IMR-90 (cell line): Measurements from ENCODE around the gene DDC. TPM values are rescaled to one million over a fixed set of nuclear protein-coding genes. Genes with fewer than 3 reads are reported as not detected.

Source experiments
- ATAC-seq: fragments of 200-7000 bp; cut with Tn5 transposase; 2 replicates; pipeline ENCODE4 v1.9.1; 2020; ENCODE audit warnings: low read depth, mild to moderate bottlenecking, moderate library complexity
- BruUV-seq: library from RNA; stranded (reverse); fragments of 400-500 nt; replicated peaks from 2 replicates; lab custom pipeline; 2021; lab: Mats Ljungman, UMichigan
- CTCF ChIA-PET: fragments of 300-600 bp; formaldehyde crosslinking; extraction: SDS; loops from one replicate; lab custom pipeline; 2021; ENCODE audit warnings: antibody characterized with exemption; lab: Yijun Ruan, JAX
- POLR2A ChIA-PET: fragments of 300-600 bp; sonication (Branson Sonifier 250); formaldehyde crosslinking; loops from one replicate; lab custom pipeline; 2022; ENCODE audit warnings: antibody characterized with exemption; ENCODE audit not compliant: unreplicated experiment; lab: Charles Lee
- DNase-seq: peaks from one replicate; pipeline ENCODE4 v3.0.0; 2013
- H2AFZ ChIP-seq: replicated peaks from 2 replicates; pipeline ENCODE3; 2013; ENCODE audit warnings: low read length, mild to moderate bottlenecking; ENCODE audit not compliant: poor library complexity
- H2AK5ac ChIP-seq: 2 replicates; pipeline ENCODE4 v1.6.1; 2013; ENCODE audit warnings: low read depth, low read length, inconsistent platforms
- H2AK9ac ChIP-seq: replicated peaks from 2 replicates; pipeline ENCODE3; 2013; ENCODE audit warnings: mild to moderate bottlenecking, low read depth, low read length, moderate library complexity; ENCODE audit not compliant: poor library complexity
- H2BK120ac ChIP-seq: 2 replicates; pipeline ENCODE4 v1.6.1; 2013; ENCODE audit warnings: low read depth, low read length, inconsistent platforms
- H2BK15ac ChIP-seq: 3 replicates; pipeline ENCODE4 v1.6.1; 2013; ENCODE audit warnings: low read depth, low read length, inconsistent platforms
- H2BK20ac ChIP-seq: 2 replicates; pipeline ENCODE4 v1.6.1; 2013; ENCODE audit warnings: low read depth, mild to moderate bottlenecking, inconsistent platforms, low read length, moderate library complexity
- H2BK5ac ChIP-seq: 2 replicates; pipeline ENCODE4 v1.6.1; 2013; ENCODE audit warnings: mild to moderate bottlenecking, low read depth, low read length, inconsistent platforms; ENCODE audit not compliant: poor library complexity, severe bottlenecking
- H3K14ac ChIP-seq: replicated peaks from 2 replicates; pipeline ENCODE4 v1.6.1; 2013; ENCODE audit warnings: low read depth, low read length, inconsistent platforms
- H3K18ac ChIP-seq: 2 replicates; pipeline ENCODE4 v1.6.1; 2013; ENCODE audit warnings: low read depth, low read length, control low read depth
- H3K23ac ChIP-seq: 2 replicates; pipeline ENCODE4 v1.6.1; 2013; ENCODE audit warnings: low read depth, low read length, inconsistent platforms
- H3K27ac ChIP-seq: 2 replicates; pipeline ENCODE4 v1.5.1; 2013; ENCODE audit warnings: mild to moderate bottlenecking, control low read depth, low read length; ENCODE audit not compliant: insufficient read depth
- H3K27me3 ChIP-seq: 2 replicates; pipeline ENCODE4 v1.6.1; 2013; ENCODE audit warnings: low read length; ENCODE audit not compliant: control insufficient read depth, insufficient read depth
- H3K36me3 ChIP-seq: 2 replicates; pipeline ENCODE4 v1.6.1; 2013; ENCODE audit warnings: low read length, mixed read lengths; ENCODE audit not compliant: control insufficient read depth, insufficient read depth
- H3K4ac ChIP-seq: 2 replicates; pipeline ENCODE4 v1.6.1; 2013; ENCODE audit warnings: low read depth, low read length, inconsistent platforms
- H3K4me1 ChIP-seq: 2 replicates; pipeline ENCODE4 v1.6.1; 2013; ENCODE audit warnings: low read length, mixed read lengths; ENCODE audit not compliant: control insufficient read depth, insufficient read depth
- H3K4me2 ChIP-seq: 2 replicates; pipeline ENCODE4 v1.6.1; 2013; ENCODE audit warnings: low read depth, mild to moderate bottlenecking, control low read depth, low read length, moderate library complexity
- H3K4me3 ChIP-seq: 2 replicates; pipeline ENCODE4 v1.5.1; 2013; ENCODE audit warnings: low read depth, mild to moderate bottlenecking, control low read depth, low read length, moderate library complexity; ENCODE audit not compliant: insufficient read depth
- H3K56ac ChIP-seq: 2 replicates; pipeline ENCODE4 v1.6.1; 2013; ENCODE audit warnings: low read length, inconsistent platforms; ENCODE audit not compliant: insufficient read depth; ENCODE audit errors: extremely low read depth
- H3K79me1 ChIP-seq, 2 experiments: 2 replicates each; pipeline ENCODE4 v1.6.1; 2013; ENCODE audit warnings: low read length in 2 of 2, inconsistent platforms in 1 of 2, low read depth in 1 of 2
- H3K9ac ChIP-seq: 2 replicates; pipeline ENCODE4 v1.6.1; 2013; ENCODE audit warnings: low read depth, low read length, control low read depth
- H3K9me1 ChIP-seq: 2 replicates; pipeline ENCODE4 v1.6.1; 2013; ENCODE audit warnings: low read length, inconsistent platforms; ENCODE audit not compliant: insufficient read depth
- H3K9me3 ChIP-seq: 2 replicates; pipeline ENCODE4 v1.6.1; 2013; ENCODE audit warnings: low read length; ENCODE audit not compliant: control insufficient read depth, insufficient read depth
- H4K20me1 ChIP-seq: 2 replicates; pipeline ENCODE4 v1.6.1; 2013; ENCODE audit warnings: low read length, inconsistent platforms; ENCODE audit not compliant: insufficient read depth
- H4K5ac ChIP-seq: 2 replicates; pipeline ENCODE4 v1.6.1; 2013; ENCODE audit warnings: mild to moderate bottlenecking, low read depth, low read length, control low read depth
- H4K8ac ChIP-seq, 2 experiments: 2 replicates each; pipeline ENCODE4 v1.6.1; 2013; ENCODE audit warnings: low read depth in 2 of 2, low read length in 2 of 2, control low read depth in 1 of 2, inconsistent platforms in 1 of 2
- H4K91ac ChIP-seq: 2 replicates; pipeline ENCODE4 v1.6.1; 2013; ENCODE audit warnings: low read depth, low read length, inconsistent platforms; ENCODE audit not compliant: insufficient read depth
- BHLHE40 ChIP-seq: fragments of 150-350 bp; IDR thresholded peaks from 2 replicates; pipeline ENCODE4 v1.6.1; 2016; ENCODE audit warnings: mild to moderate bottlenecking, low read depth, low read length
- CHD1 ChIP-seq: IDR thresholded peaks from 2 replicates; pipeline ENCODE4 v1.6.1; 2012; ENCODE audit warnings: low read depth, low read length, improper control_type of control experiment
- ELK1 ChIP-seq: fragments of 150-350 bp; IDR thresholded peaks from 2 replicates; pipeline ENCODE4 v1.6.1; 2016; ENCODE audit warnings: low read depth, mild to moderate bottlenecking, low read length, moderate library complexity, borderline replicate concordance
- FOS ChIP-seq: fragments of 150-350 bp; IDR thresholded peaks from 2 replicates; pipeline ENCODE4 v1.6.1; 2016; ENCODE audit warnings: low read depth, low read length
- MAFK ChIP-seq: IDR thresholded peaks from 2 replicates; pipeline ENCODE4 v1.6.1; 2012; ENCODE audit warnings: low read depth, low read length, improper control_type of control experiment
- MXI1 ChIP-seq: IDR thresholded peaks from 2 replicates; pipeline ENCODE4 v1.6.1; 2012; ENCODE audit warnings: low read depth, mild to moderate bottlenecking, low read length, moderate library complexity, borderline replicate concordance
- NFE2L2 ChIP-seq: fragments of 150-350 bp; IDR thresholded peaks from 2 replicates; pipeline ENCODE4 v1.6.1; 2016; ENCODE audit warnings: low read depth, mild to moderate bottlenecking, low read length
- POLR2A ChIP-seq: IDR thresholded peaks from 2 replicates; pipeline ENCODE4 v1.6.1; 2012; ENCODE audit warnings: mild to moderate bottlenecking, low read depth, low read length
- RAD21 ChIP-seq: IDR thresholded peaks from 2 replicates; pipeline ENCODE4 v1.6.1; 2012; ENCODE audit warnings: low read length, improper control_type of control experiment
- RFX5 ChIP-seq: IDR thresholded peaks from 2 replicates; pipeline ENCODE4 v1.8.0; 2012; ENCODE audit warnings: low read depth, mild to moderate bottlenecking, low read length, moderate library complexity
- SMC3 ChIP-seq: fragments of 150-350 bp; IDR thresholded peaks from 2 replicates; pipeline ENCODE4 v1.6.1; 2016; ENCODE audit warnings: low read depth, mild to moderate bottlenecking, antibody characterized with exemption, low read length, moderate library complexity
- USF2 ChIP-seq: fragments of 150-350 bp; IDR thresholded peaks from 2 replicates; pipeline ENCODE4 v1.6.1; 2017; ENCODE audit warnings: mild to moderate bottlenecking, antibody characterized with exemption, low read length, low read depth
- WGBS, 2 experiments: methylation state at CpG; one replicate each; pipeline versions ENCODE4 v1.1.5 to v1.1.7; 2013; ENCODE audit warnings: missing lambda C conversion rate in 2 of 2; ENCODE audit not compliant: insufficient read length in 1 of 2; ENCODE audit errors: extremely low coverage in 2 of 2; 5-methylcytosine and 5-hydroxymethylcytosine counted together
- dilution Hi-C: fragments of 300-500 bp; cut with HindIII; formaldehyde crosslinking; loops from one replicate; pipeline ENCODE4 v1.14.3; 2018; ENCODE audit warnings: low sequenced_read_pairs; ENCODE audit not compliant: unreplicated experiment
- in situ Hi-C: fragments of 300-500 bp; cut with MboI; formaldehyde crosslinking; loops from 3 replicates; pipeline ENCODE4 v1.14.3; 2019; ENCODE audit warnings: low sequenced_read_pairs, inconsistent platforms, mixed read lengths
- intact Hi-C: fragments of 100-400 bp; cut with micrococcal nuclease; formaldehyde crosslinking; loops from 2 replicates; pipeline ENCODE4 v1.10.0; 2022
- polyA plus RNA-seq, 3 experiments: library from polyadenylated mRNA; depleted of rRNA; stranded (reverse); fragments of >200 nt; gene quantifications; 2 replicates each; pipeline ENCODE4 v1.2.3, GENCODE V29; 2012; ENCODE audit warnings: low replicate concordance in 1 of 3
- total RNA-seq: library from RNA; depleted of rRNA; stranded (reverse); fragments of >200 nt; gene quantifications from 2 replicates; pipeline ENCODE4 v1.2.3, GENCODE V29; 2012
- TF ChIP-seq, protein P1 (sequence below): conservative IDR thresholded peaks from 2 replicates; pipeline ENCODE4 v1.5.1; 2012; ENCODE audit warnings: mild to moderate bottlenecking, low read depth, low read length, improper control_type of control experiment

Gene DDC
- total and polyA plus RNA-seq, 2 of the 4 experiments (the other 2 are of a cell fraction): not detected

DNA sequence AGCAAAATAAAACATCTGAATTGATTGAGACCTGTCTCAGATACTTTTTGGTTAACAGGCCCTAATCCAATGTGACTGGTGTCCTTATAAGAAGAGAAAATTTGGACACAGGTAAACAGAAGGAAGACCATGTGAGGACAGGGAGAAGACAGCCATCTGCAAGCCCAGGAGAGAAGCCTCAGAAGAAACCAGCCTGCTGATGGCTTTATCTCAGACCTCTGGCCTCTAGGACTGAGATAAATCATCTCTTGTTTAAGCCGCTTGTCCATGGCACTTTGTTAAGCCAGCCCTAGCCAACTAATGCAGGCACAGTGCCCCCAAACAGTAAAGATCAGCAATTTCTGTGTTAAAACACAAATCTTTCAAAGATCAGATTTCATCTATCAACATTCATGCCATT is 73.3 kb downstream of the DDC start:
- no TSS peak for BruUV-seq
- H3K18ac ChIP-seq: no peak overlapping the region
- H4K91ac ChIP-seq: no peak overlapping the region

More for the DNA sequence above, 73.3 kb downstream of the DDC start:
- H3K14ac ChIP-seq: no peak overlapping the region
- dilution Hi-C loops (no loop called here), intact Hi-C loops (no loop called here), in situ Hi-C loops (no loop called here)
- H3K27ac ChIP-seq: no peak overlapping the region
- no peaks in the 10 kb centered on the region for H3K36me3 ChIP-seq
- H2BK120ac ChIP-seq: no peak overlapping the region
- H4K5ac ChIP-seq: no peak overlapping the region
- H2AK5ac ChIP-seq: no peak overlapping the region
- ChIA-PET CTCF (no interaction called here), POLR2A (no interaction called here)
- H3K4me1 ChIP-seq: no peaks in the 10 kb centered on the region; the same call in 1 of the 2 replicates
- H3K4me2 ChIP-seq: no peak overlapping the region
- H3K56ac ChIP-seq: no peak overlapping the region
- DNase-seq (no peak), ATAC-seq (no peak)
- no peak overlapping the region for H3K23ac ChIP-seq
- H3K79me1 ChIP-seq: no peaks in the 10 kb centered on the region
- peaks cover 3% of the 10 kb centered on the region for H3K27me3 ChIP-seq
- no peak overlapping the region for H3K4me3 ChIP-seq
- H3K9ac ChIP-seq: no peak overlapping the region
- H4K20me1 ChIP-seq: no peaks in the 10 kb centered on the region
- H3K9me3 ChIP-seq: 0 out of 2 replicates have a peak, but pooled peaks cover 2% of the 10 kb centered on the region
- H2BK15ac ChIP-seq: no peak overlapping the region
- H2BK20ac ChIP-seq: no peak overlapping the region
- TF ChIP-seq CHD1 (no peak), USF2 (no peak), SMC3 (no peak), NFE2L2 (no peak), RFX5 (no peak), ELK1 (no peak), POLR2A (no peak), FOS (no peak), MXI1 (no peak), RAD21 (no peak), MAFK (no peak), BHLHE40 (no peak)
- TF ChIP-seq, protein P1, sequence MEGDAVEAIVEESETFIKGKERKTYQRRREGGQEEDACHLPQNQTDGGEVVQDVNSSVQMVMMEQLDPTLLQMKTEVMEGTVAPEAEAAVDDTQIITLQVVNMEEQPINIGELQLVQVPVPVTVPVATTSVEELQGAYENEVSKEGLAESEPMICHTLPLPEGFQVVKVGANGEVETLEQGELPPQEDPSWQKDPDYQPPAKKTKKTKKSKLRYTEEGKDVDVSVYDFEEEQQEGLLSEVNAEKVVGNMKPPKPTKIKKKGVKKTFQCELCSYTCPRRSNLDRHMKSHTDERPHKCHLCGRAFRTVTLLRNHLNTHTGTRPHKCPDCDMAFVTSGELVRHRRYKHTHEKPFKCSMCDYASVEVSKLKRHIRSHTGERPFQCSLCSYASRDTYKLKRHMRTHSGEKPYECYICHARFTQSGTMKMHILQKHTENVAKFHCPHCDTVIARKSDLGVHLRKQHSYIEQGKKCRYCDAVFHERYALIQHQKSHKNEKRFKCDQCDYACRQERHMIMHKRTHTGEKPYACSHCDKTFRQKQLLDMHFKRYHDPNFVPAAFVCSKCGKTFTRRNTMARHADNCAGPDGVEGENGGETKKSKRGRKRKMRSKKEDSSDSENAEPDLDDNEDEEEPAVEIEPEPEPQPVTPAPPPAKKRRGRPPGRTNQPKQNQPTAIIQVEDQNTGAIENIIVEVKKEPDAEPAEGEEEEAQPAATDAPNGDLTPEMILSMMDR: no peak
- H2AK9ac ChIP-seq: no peak overlapping the region
- H2BK5ac ChIP-seq: no peak overlapping the region
- WGBS, 2 experiments: no CpG with 5 or more reads among the region's 1 CpG
- no peak overlapping the region for H3K4ac ChIP-seq
- H2AFZ ChIP-seq: no peak overlapping the region
- no peaks in the 10 kb centered on the region for H3K9me1 ChIP-seq
- H4K8ac ChIP-seq: no peak overlapping the region
